ENCODE data around the gene HEMGN.

The HEMGN gene

DNA sequence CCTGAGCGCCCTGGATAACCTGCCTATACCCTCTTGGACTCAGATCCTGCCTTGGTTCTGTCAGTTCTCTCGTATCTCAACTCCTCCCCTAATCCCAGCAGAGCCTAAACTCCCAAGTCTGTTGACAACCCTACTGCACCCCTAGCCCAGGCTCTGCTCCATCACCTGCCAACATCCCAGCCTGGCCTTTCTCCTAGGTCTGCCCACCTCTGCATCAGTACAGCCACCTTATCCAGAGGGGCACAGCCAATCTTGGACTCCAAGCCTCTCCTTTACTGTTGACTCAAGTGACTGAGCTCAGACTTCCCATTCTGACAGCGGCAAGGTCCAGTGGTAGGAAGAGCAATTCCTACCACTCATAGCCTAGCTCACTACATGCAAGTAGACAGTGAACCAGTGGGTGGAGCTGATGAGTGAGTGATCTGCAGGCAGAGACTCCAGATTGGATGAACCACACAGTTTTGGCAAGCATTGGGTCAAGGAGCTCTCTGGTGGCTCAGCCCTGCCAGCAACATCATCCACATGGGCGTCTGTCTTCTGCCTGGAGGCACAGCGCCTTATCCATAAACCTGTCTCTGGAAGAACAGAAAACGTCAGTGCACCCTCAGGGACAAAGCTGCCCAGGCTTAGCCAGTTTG lies 42.2 kb downstream of the HEMGN start:
- no peak for DNase-seq (ENCODE audit: low spot score)

DNA sequence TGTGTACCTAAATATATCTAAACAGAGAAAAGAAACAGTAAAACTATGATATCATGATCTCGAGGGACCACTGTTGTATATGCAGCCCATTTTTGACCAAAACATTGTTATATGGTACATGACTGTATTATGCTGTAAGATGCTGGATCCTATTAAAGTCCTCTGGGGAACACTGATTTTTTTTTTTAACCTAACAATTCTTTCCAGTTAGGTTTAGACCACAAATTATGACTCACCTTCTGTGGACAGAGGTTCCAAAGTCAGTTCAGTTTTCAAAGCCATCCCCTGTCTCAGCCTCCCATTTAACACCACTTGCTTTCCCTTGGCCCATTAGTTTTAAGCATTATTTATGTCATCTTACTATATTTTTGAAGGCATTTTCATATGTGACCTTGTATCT lies 42.8 kb downstream of the HEMGN start:
- DNase-seq (ENCODE audit: low spot score): no peak

DNA sequence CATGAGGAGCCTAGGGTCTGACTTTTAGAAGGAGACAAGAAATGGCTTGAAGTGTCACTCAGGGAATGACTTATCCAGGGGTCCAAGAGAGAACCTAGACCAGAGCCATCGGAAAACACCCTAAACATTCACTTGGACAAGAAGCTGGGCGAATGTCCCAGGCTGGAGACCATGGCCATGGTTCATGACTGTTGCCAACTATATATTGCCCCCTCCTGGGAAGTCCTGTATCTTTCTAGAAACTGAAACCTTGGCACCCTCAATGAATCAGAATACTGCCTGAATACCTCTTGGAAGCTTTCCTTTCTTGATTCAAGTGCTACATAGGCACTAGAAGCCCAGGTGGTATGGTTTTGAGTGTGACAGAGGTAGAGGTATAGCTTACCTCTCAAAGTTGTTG lies 45.6 kb downstream of the HEMGN start:
- no peak for DNase-seq (ENCODE audit: low spot score)

DNA sequence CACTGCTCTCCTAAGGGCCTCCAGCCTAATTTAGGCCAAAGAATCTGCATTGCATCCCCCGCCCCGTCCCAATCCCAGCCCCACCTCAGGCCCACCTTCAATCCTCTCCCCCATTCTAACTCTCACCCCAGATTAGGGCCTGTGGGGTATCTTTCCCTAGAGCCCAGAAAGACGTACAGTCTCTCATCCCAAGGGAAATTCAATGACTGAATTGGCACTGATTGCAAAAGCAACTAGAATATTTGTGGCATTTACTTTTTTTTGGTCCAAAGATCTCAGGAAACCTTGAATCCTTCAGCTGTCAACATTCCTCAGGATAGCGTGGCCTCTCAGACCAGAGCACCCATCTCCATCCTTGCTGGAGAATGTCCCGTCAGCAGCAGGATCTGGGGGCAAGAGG lies 46.2 kb downstream of the HEMGN start:
- DNase-seq (ENCODE audit: low spot score): no peak

- DNase-seq (ENCODE audit: low spot score): no peak
Measured at GRCh38 chr9:97889941-97890887, 47.8 kb downstream of the HEMGN start.

GRCh38 chr9:97880336-97880735 lies 57.6 kb downstream of the HEMGN start:
- DNase-seq (ENCODE audit: low spot score): no peak
